HS-5 (cell line): ENCODE results near the gene SFSWAP.

ENCODE experiments used
- DNase-seq: peaks from one replicate; pipeline ENCODE4 v3.0.0-alpha.2; 2012; ENCODE audit warnings: low read depth

Gene SFSWAP

DNA sequence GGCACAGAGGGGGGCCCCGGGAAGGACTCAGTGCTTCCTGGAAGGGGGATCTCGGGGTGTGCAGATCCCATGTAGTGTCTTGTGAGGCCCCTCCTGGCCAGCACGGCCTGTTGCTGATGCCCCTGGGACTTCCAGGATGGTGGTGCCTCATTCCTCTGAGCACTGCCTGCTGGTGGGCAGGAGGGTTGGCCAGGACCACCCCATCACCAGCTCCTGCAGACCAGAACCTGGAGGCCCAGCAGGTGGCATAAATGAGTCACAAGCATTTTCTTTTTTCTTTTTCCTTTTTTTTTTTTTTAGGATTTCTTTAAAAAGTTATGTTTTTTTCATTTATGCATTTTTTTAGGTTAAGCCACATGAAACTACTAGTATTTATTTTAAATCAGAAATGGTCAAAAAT lies 125.3 kb downstream of the SFSWAP start:
- no peak for DNase-seq

DNA sequence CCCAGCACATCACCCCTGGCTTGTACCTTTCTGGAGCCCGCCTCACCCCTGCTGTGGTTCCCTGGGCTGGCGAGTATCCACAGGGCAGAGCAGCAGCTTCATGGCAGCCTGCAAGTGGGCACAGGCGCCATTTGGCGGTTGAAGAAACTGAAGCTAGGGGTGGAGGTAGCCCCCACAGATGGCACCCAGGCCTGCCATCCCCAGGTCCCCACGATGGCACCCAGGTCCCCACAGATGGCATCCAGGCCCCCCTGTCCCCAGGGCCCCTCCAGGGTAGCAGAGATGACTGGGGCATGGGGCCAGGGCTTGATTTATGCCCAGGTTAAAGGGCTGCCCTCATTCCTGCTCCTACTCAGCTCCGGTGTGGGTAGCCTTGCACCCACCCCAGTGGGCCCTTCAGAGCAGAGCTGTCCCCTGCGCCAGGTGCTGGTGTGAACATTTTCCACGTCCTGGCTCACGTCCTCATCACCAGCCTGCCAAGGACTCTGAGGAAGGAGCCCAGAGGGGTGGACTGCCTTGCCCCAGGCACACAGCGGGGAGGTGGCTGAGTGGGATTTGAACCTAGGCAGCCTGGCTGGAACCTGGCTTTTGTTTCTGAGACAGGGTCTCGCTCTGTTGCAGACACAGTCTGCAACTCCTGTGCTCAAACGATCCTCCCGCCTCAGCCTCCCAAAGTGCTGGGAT lies 126.0 kb downstream of the SFSWAP start:
- DNase-seq: no peak

DNA sequence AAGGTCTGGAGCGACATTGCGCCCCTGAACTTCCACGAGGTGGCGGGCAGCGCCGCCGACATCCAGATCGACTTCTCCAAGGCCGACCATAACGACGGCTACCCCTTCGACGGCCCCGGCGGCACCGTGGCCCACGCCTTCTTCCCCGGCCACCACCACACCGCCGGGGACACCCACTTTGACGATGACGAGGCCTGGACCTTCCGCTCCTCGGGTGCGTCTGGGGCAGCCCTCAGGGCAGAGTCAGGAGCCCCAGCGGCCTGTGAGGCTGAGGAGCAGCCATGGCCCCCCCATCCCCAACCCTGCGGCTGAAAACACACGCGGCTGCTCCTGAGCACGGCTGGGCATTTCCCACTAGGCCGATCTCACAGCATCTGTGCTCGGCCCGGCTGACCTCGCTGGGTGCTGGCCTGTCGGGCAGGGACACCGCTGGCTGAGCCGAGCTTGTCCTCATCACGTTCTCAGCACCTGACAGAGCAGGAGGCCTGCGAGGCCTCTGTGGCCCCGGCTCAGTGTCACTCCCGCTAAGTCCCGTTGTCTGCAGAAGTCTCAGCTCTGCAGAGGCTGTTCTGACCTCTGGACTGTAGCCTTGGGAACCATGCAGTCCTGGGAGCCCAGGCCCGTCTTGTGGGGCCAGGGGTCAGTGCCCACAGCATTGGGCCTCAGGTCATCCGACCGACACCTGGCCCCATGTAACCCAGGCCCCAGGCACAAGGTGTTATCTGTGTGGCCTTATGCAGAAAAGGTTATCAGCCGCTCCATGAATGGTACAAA lies 129.9 kb downstream of the SFSWAP start:
- no peak for DNase-seq

DNA sequence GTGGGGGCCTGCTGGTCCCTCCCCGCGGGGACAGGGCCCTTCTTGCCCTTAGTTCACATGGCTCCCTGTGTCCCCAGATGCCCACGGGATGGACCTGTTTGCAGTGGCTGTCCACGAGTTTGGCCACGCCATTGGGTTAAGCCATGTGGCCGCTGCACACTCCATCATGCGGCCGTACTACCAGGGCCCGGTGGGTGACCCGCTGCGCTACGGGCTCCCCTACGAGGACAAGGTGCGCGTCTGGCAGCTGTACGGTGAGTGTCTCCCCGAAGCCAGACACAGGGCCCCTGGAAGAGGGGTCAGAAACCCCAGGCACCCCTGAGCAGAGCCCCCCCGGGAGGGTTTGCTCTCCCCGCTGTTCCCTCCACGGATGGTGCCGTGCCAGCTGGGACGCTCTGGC lies 130.7 kb downstream of the SFSWAP start:
- no peak for DNase-seq

DNA sequence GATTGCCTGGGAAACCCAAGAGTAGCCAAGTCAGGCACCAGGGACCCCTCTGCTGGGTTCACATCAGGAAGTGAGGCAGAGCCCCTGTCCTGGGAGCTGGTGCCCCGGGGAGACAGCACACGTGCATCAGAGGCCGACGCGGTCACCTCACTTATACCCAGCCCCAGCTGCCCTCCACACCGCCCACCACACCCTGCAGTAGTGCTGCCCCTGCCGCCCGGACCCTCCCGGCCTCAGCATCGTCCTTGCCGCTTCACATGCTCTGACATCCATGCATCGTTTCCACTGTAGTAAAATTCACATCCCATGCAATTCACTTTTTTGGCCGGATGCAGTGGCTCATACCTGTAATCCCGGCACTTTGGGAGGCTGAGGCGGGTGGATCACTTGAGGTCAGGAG lies 131.3 kb downstream of the SFSWAP start:
- DNase-seq: no peak

DNA sequence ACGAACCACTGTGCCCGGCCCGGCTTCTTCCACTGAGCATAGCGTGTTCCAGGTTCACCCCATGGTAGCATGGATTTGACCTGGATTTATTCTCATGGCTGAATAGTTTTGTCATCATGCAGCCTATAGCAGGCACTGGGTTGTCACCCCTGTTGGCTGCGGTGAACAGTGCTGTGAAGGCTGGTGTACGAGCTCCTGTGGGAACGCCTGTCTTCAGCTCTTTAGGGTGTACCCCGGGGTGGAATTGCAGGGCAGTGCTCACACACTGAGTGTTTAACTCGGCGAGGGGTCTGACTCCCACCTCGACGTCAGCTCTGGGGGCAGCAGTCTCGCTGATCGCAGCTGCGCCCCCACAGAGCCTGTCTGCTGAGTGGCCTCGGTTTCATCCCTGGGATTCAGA lies 132.6 kb downstream of the SFSWAP start:
- DNase-seq: no peak

DNA sequence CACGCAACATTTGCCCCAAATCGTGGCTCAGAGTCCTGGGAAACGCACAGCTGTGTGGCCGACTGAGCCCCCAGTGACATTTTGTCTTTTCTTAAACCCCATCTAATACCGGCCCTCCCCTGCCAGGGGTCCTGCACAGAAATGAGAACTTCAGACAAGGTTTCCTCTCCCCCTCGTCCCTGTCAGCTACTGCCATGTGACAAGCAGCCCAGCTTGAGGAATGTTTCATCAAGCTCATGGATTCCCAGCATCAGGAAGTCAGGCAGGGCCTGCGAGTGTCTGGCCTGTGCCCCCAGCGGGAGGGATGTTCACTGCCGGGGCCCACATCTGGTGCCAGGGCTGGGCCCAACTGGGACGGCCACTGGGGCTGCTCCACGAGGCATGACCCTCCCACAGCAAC lies 133.2 kb downstream of the SFSWAP start:
- DNase-seq: no peak

DNA sequence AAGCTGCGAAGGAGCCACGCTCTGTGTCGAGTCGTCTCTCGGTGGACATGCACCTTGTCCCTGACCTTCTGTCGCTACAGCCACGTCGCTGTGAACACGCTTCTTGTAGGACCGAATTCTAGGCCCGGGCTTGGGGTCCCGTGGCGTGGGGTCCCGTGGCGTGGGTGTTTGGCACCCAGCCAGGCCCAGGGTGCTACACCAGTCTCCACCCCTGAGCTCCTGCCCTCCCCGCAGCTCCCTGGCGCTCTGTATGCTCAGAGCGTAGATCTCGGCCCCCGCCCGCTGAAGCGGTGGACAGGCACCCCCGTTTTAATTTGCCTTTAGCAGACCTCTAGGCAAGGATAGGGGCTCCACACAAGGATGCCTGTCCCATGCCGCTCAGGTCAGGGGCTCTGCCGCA lies 133.8 kb downstream of the SFSWAP start:
- no peak for DNase-seq

DNA sequence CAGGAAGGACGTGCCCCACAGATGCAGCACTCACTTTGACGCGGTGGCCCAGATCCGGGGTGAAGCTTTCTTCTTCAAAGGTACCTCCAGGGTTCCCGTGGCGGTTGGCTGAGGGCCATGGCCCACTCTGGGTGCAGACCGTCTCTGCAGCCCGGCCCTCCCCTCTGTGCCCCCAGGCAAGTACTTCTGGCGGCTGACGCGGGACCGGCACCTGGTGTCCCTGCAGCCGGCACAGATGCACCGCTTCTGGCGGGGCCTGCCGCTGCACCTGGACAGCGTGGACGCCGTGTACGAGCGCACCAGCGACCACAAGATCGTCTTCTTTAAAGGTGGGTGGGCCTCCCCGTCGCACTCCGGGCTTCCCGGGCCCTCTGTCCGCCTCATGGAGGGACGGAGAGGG lies 134.2 kb downstream of the SFSWAP start:
- DNase-seq: no peak

DNA sequence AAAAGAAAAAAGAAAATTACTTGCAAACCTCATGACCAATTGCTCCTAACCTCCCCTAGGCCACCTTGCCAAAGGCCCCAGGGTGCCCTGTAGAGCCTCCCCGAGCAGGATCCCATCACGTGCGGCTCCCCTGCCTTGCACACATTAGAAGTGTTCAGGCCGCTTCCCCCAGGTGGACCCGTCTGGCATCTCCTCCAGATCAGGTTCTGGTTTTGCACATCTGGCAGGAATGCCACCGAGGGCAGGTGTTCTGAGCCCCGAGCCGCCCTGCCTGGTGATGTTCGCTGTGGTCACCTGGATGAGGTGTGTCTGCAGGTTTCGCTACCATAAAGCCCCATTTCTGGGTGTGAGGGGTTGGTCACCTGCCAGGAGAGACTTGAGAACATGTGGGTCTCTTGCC lies 136.6 kb downstream of the SFSWAP start:
- no peak for DNase-seq

DNA sequence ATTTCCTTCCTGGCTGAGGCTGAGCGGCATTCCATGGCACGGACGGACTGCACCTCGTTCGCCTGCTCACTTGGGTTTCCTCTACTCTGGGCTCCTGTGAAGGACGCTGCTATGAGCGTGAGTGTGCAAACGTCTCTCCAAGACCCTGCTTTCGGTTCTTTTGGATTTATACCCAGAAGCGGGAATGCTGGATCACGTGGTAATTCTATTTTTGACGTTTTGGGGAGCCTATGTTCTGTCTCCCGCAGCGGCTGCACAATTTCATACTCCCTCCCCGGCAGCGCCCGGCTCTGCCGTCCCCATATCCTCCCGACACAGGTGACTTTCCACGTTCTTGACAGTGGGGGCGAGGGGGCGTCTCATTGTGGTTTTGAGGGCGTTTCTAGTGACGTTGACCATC lies 137.9 kb downstream of the SFSWAP start:
- DNase-seq: no peak
